Hepatocyte (in vitro differentiated cells): ENCODE data around the gene YBX3. TPM values are rescaled to one million over a fixed set of nuclear protein-coding genes. Genes with fewer than 3 reads are reported as not detected.
A peak's percentile ranks its signal among the peaks of the same experiment; 100 is the strongest.

ENCODE experiments used
- DNase-seq: peaks from one replicate; pipeline ENCODE4 v3.0.0-alpha.2; 2016; ENCODE audit warnings: low spot score
- H2AFZ ChIP-seq: fragments of 200-600 bp; sonication (generic); 2 replicates; pipeline ENCODE4 v1.6.0; 2016; ENCODE audit warnings: antibody characterized with exemption, mild to moderate bottlenecking
- H3K27ac ChIP-seq: fragments of 200-600 bp; sonication (generic); 2 replicates; pipeline ENCODE4 v1.5.1; 2016; ENCODE audit warnings: mild to moderate bottlenecking
- H3K27me3 ChIP-seq: fragments of 200-600 bp; sonication (generic); 2 replicates; pipeline ENCODE4 v1.6.1; 2016
- H3K36me3 ChIP-seq: fragments of 200-600 bp; sonication (generic); replicated peaks from 2 replicates; pipeline ENCODE4 v1.5.1; 2016; ENCODE audit warnings: low read depth; ENCODE audit not compliant: insufficient read depth
- H3K4me1 ChIP-seq: fragments of 200-600 bp; sonication (generic); 2 replicates; pipeline ENCODE4 v1.5.1; 2016; ENCODE audit warnings: mild to moderate bottlenecking, moderate library complexity; ENCODE audit not compliant: insufficient read depth
- H3K4me2 ChIP-seq: fragments of 200-600 bp; sonication (generic); 2 replicates; pipeline ENCODE4 v1.6.0; 2016
- H3K4me3 ChIP-seq: fragments of 200-600 bp; sonication (generic); 2 replicates; pipeline ENCODE4 v1.5.1; 2016; ENCODE audit warnings: mild to moderate bottlenecking
- H3K79me2 ChIP-seq: fragments of 200-600 bp; sonication (generic); 2 replicates; pipeline ENCODE4 v1.6.0; 2017; ENCODE audit warnings: mild to moderate bottlenecking
- H3K9me2 ChIP-seq: fragments of 200-600 bp; sonication (generic); replicated peaks from 2 replicates; pipeline ENCODE4 v1.6.0; 2017; ENCODE audit warnings: mild to moderate bottlenecking; ENCODE audit not compliant: insufficient read depth
- H3K9me3 ChIP-seq: fragments of 200-600 bp; sonication (generic); 2 replicates; pipeline ENCODE4 v1.5.1; 2016; ENCODE audit warnings: low read depth, mild to moderate bottlenecking
- H4K20me1 ChIP-seq: fragments of 200-600 bp; sonication (generic); 2 replicates; pipeline ENCODE4 v1.6.0; 2016; ENCODE audit warnings: mild to moderate bottlenecking; ENCODE audit not compliant: insufficient read depth, poor library complexity, severe bottlenecking
- EZH2 ChIP-seq: fragments of 200-600 bp; sonication (generic); IDR thresholded peaks from 2 replicates; pipeline ENCODE4 v1.6.1; 2016; ENCODE audit warnings: antibody characterized with exemption, mild to moderate bottlenecking, borderline replicate concordance
- EZH2phosphoT487 ChIP-seq: fragments of 200-600 bp; sonication (generic); IDR thresholded peaks from one replicate; pipeline ENCODE4 v1.6.1; 2018; ENCODE audit warnings: antibody characterized with exemption, mild to moderate bottlenecking, low read depth, moderate library complexity; ENCODE audit not compliant: unreplicated experiment, severe bottlenecking
- WGBS: methylation state at CpG from one replicate; pipeline ENCODE4 v1.1.6; 2016; ENCODE audit warnings: low lambda C conversion rate; ENCODE audit errors: missing lambda C conversion rate; 5-methylcytosine and 5-hydroxymethylcytosine counted together
- polyA plus RNA-seq: library from polyadenylated mRNA; unstranded; fragments of >200 nt; fragmentation: Nextera tagmentation; extraction: Ambion mirVana; gene quantifications from 2 replicates; pipeline ENCODE4 v1.2.1, GENCODE V29; 2016
- total RNA-seq: library from RNA; depleted of rRNA; stranded (reverse); fragments of >200 nt; gene quantifications from 2 replicates; pipeline ENCODE4 v1.2.3, GENCODE V29; 2014
- TF ChIP-seq, protein P1 (sequence below): fragments of 200-600 bp; sonication (generic); IDR thresholded peaks from 2 replicates; pipeline ENCODE4 v1.5.1; 2016; ENCODE audit warnings: antibody characterized with exemption, mild to moderate bottlenecking; ENCODE audit not compliant: poor library complexity

YBX3 gene
- total and polyA plus RNA-seq, 2 experiments from 2014 or later, result 83.4 to 218 TPM

DNA sequence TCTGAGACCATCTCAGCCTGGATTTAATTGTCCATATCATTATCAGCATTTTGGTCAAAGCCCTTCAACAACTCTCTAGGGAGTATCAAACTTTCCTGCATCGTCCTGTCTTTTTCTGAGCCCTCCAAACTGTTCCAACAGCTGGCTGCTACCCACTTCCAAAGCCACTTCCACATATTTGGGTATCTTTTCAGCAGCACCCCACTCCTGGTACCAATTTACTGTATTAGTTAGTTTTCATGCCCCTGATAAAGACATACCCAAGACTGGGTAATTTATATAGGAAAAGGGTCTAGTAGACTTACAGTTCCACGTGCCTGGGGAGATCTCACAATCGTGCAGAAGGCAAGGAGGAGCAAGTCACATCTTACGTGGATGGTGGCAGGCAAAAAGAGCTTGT lies 33.1 kb upstream of the YBX3 start:
- Histone ChIP-seq H3K9me2 (no peaks in the 10 kb centered on the region), H3K4me1 (no peaks in the 10 kb centered on the region), H3K27me3 (peaks cover 8% of the 10 kb centered on the region), H3K27ac (no peak overlapping the region), H3K4me2 (no peak overlapping the region), H3K79me2 (no peaks in the 10 kb centered on the region), H4K20me1 (no peaks in the 10 kb centered on the region), H2AFZ (no peak overlapping the region), H3K4me3 (no peak overlapping the region), H3K9me3 (no peaks in the 10 kb centered on the region), H3K36me3 (no peaks in the 10 kb centered on the region)
- TF ChIP-seq, protein P1, sequence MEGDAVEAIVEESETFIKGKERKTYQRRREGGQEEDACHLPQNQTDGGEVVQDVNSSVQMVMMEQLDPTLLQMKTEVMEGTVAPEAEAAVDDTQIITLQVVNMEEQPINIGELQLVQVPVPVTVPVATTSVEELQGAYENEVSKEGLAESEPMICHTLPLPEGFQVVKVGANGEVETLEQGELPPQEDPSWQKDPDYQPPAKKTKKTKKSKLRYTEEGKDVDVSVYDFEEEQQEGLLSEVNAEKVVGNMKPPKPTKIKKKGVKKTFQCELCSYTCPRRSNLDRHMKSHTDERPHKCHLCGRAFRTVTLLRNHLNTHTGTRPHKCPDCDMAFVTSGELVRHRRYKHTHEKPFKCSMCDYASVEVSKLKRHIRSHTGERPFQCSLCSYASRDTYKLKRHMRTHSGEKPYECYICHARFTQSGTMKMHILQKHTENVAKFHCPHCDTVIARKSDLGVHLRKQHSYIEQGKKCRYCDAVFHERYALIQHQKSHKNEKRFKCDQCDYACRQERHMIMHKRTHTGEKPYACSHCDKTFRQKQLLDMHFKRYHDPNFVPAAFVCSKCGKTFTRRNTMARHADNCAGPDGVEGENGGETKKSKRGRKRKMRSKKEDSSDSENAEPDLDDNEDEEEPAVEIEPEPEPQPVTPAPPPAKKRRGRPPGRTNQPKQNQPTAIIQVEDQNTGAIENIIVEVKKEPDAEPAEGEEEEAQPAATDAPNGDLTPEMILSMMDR, result no peak
- no peak for TF ChIP-seq EZH2
- no peak for TF ChIP-seq EZH2phosphoT487
- DNase-seq, result no peak
- WGBS, result 87% methylated on average over 4 of the region's 4 CpGs

DNA sequence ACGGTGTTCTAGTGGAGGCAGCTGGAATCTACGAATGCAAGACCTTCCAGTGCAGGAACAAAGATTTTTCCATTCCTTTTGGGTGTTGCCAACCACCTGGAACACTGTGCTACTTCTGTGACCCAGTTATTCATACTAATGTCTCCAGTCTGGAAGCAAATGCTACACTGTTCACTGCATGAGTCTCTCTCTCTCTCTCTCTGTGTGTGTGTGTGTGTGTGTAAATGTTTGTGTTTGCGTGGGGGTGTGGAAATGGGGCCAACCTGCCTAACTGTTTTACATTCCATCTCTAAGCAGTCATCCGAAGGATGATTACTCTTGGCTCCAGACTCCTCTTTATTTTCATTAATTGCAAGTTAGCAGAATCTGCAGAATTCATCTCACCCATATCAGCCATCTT lies 29.9 kb upstream of the YBX3 start:
- TF ChIP-seq, protein P1, result no peak
- TF ChIP-seq EZH2, result no peak
- no peak for TF ChIP-seq EZH2phosphoT487
- no peak overlapping the region for H3K4me2 ChIP-seq
- H2AFZ ChIP-seq, result no peak overlapping the region
- H3K27ac ChIP-seq, result no peak overlapping the region
- DNase-seq, result peak; percentile 10
- WGBS, result 61% methylated on average over 4 of the region's 4 CpGs
- peaks cover 1% of the 10 kb centered on the region for H3K27me3 ChIP-seq
- H4K20me1 ChIP-seq, result no peaks in the 10 kb centered on the region
- H3K36me3 ChIP-seq, result no peaks in the 10 kb centered on the region
- no peak overlapping the region for H3K4me3 ChIP-seq
- H3K9me2 ChIP-seq, result no peaks in the 10 kb centered on the region
- H3K9me3 ChIP-seq, result no peaks in the 10 kb centered on the region
- no peaks in the 10 kb centered on the region for H3K4me1 ChIP-seq
- H3K79me2 ChIP-seq, result no peaks in the 10 kb centered on the region

DNA sequence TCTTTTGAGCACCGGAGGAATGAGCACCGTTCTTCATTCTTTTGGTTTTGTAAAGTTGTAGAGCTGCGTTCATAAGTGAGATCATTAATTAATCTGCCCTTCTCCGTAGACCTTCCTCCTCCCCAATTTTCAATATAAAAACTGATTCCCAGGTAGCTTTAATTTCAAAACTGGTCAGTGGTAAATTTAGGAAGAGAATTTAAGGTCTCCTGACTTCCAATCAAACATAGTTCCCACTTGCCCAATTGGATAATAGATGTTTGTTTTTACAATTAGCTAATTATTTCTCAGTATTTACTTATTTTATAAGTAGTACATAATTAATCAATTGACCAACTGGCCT lies 27.2 kb upstream of the YBX3 start:
- no peaks in the 10 kb centered on the region for H3K9me3 ChIP-seq
- H3K79me2 ChIP-seq, result no peaks in the 10 kb centered on the region
- no peak overlapping the region for H3K4me3 ChIP-seq
- no peaks in the 10 kb centered on the region for H3K36me3 ChIP-seq
- no peak for TF ChIP-seq EZH2
- no peak overlapping the region for H3K27ac ChIP-seq
- no peaks in the 10 kb centered on the region for H4K20me1 ChIP-seq
- H2AFZ ChIP-seq, result peak overlapping the region; percentile 10
- H3K4me2 ChIP-seq, result peak overlapping the region; percentile 39
- no peak for DNase-seq
- no peaks in the 10 kb centered on the region for H3K9me2 ChIP-seq
- 9% methylated on average over 4 of the region's 4 CpGs for WGBS
- H3K4me1 ChIP-seq, result no peaks in the 10 kb centered on the region
- no peaks in the 10 kb centered on the region for H3K27me3 ChIP-seq

DNA sequence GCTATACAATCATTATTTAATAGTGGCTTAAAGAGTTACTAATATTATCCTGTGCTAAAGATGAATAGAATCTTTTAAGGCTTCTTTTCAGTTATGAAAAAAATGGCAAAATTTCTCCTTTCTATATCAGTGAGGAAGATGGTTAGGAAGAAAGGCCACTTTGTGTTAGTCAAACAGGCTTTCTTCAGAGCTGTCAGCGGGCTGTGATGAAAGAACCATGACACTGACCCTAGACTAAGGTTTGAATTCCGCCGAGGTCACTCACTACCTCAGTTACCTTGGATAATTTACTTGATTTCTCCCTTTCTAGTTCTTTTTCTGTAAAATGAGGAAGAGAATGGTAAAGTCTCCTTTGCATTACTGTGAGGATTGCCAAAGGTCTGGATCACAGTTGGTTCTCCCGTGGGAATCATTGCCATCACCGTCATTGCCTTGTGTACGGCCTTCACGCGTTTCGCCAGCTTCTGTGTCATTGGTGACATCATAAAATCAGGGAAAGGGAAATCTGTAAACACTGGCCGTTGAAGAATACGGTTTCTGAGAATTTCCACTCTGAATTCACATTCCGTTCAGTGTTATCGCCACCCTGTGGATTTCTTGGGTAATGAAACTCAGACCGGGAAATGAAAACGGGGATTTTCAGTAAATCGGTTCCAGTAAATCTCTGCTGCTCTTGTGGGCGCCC lies 26.7 kb upstream of the YBX3 start:
- peak overlapping the region; percentile 76 for H3K4me2 ChIP-seq
- no peaks in the 10 kb centered on the region for H3K27me3 ChIP-seq
- H4K20me1 ChIP-seq, result no peaks in the 10 kb centered on the region
- TF ChIP-seq, protein P1, result peak; percentile 98
- TF ChIP-seq EZH2phosphoT487, result no peak
- peak; percentile 91 for DNase-seq
- H3K9me3 ChIP-seq, result no peaks in the 10 kb centered on the region
- H3K4me1 ChIP-seq, result no peaks in the 10 kb centered on the region
- no peaks in the 10 kb centered on the region for H3K9me2 ChIP-seq
- no peaks in the 10 kb centered on the region for H3K79me2 ChIP-seq
- WGBS, result 9% methylated on average over 17 of the region's 17 CpGs
- peak overlapping the region; percentile 79 for H2AFZ ChIP-seq
- peak overlapping the region; percentile 49 for H3K27ac ChIP-seq
- H3K4me3 ChIP-seq, result no peak overlapping the region
- H3K36me3 ChIP-seq, result no peaks in the 10 kb centered on the region
